Measurements from ENCODE around the gene IL15. TPM values are rescaled to one million over a fixed set of nuclear protein-coding genes. Genes with fewer than 3 reads are reported as not detected.

The IL15 gene
- total and polyA plus RNA-seq, 2 of the 8 experiments (the other 6 are each of a cell fraction or from before 2014, with no cell fraction given): 0.30 to 0.61 TPM

GRCh38 chr4:141771889-141772830 is 135.8 kb downstream of the IL15 start:
- Histone ChIP-seq H4K91ac (replicated peaks; ENCODE audit: insufficient read length, low read length) (no peak overlapping the region), H2BK20ac (ENCODE audit: low read length) (no peak overlapping the region), H3K23me2 (ENCODE audit: low read depth, low read length) (no peaks in the 10 kb centered on the region), H3K23ac (ENCODE audit: insufficient read length) (no peak overlapping the region), H3K27ac (ENCODE audit: low read depth, low read length) (no peak overlapping the region), H3K79me2 (ENCODE audit: control insufficient read depth in 1 of 2, insufficient read depth in 2 of 2, low read length in 2 of 2) (no peaks in the 10 kb centered on the region), H2BK15ac (ENCODE audit: low read length) (no peak overlapping the region), H2BK12ac (ENCODE audit: low read depth, low read length) (no peak overlapping the region), H3K18ac (ENCODE audit: extremely low read depth, low read length) (no peak overlapping the region), H3K4me3 (ENCODE audit: extremely low read depth in 1 of 4, insufficient read depth in 2 of 4, low read depth in 3 of 4, low read length in 4 of 4) (no peak overlapping the region), H3K27me3 (replicated peaks in 1 of 4; ENCODE audit: control insufficient read depth in 3 of 4, extremely low read depth in 1 of 4, insufficient read depth in 3 of 4, low read length in 3 of 4) (no peaks in the 10 kb centered on the region), H3K9me3 (ENCODE audit: insufficient read depth in 2 of 2, low read depth in 1 of 2, low read length in 1 of 2) (no peaks in the 10 kb centered on the region; a peak in 1 of 4 replicates), H2BK120ac (replicated peaks; ENCODE audit: low read depth, low read length) (no peak overlapping the region), H2AK5ac (ENCODE audit: low read depth, low read length) (no peak overlapping the region), H3K4me1 (replicated peaks in 1 of 4; ENCODE audit: control insufficient read depth in 3 of 4, insufficient read depth in 4 of 4, low read length in 3 of 4) (peaks cover 0 to 4% (median 1%) of the 10 kb centered on the region in 4 experiments; a peak in 2 of 7 replicates), H2AFZ (ENCODE audit: low read length) (no peak overlapping the region), H3K9ac (replicated peaks in 1 of 4; ENCODE audit: extremely low read depth in 1 of 4, low read depth in 3 of 4, low read length in 3 of 4) (no peak overlapping the region), H3K56ac (replicated peaks; ENCODE audit: insufficient read length, low read depth, low read length) (no peak overlapping the region), H3K14ac (ENCODE audit: insufficient read length) (no peak overlapping the region), H3K4ac (replicated peaks; ENCODE audit: insufficient read length, low read depth, low read length) (no peak overlapping the region), H4K20me1 (replicated peaks in 1 of 2; ENCODE audit: control insufficient read depth in 1 of 2, insufficient read depth in 2 of 2, low read length in 2 of 2) (no peaks in the 10 kb centered on the region), H4K5ac (ENCODE audit: insufficient read length, low read depth, low read length) (no peak overlapping the region), H2BK5ac (ENCODE audit: low read depth, low read length) (no peak overlapping the region), H3K4me2 (ENCODE audit: insufficient read depth in 1 of 2, low read depth in 2 of 2, low read length in 2 of 2) (no peak overlapping the region), H4K8ac (ENCODE audit: extremely low read depth, insufficient read depth, low read length) (no peak overlapping the region), H3K36me3 (ENCODE audit: control insufficient read depth in 2 of 4, insufficient read depth in 4 of 4, low read length in 3 of 4) (no peaks in the 10 kb centered on the region), H3K79me1 (ENCODE audit: low read depth, low read length) (no peaks in the 10 kb centered on the region)
- CTCF ChIA-PET (ENCODE audit: partially characterized antibody): interaction anchor here (0.6 kb wide), 2 partner anchors 29 to 36 kb away, joined by 3 to 4 read pairs; no protein-coding TSS in a partner anchor
- POLR2A ChIA-PET (ENCODE audit: partially characterized antibody): no interaction called here
- FAIRE-seq (no peak), DNase-seq (ENCODE audit: low read depth in 1 of 2, low spot score in 2 of 2) (no peak)
- 86% methylated on average over 8 of the region's 10 CpGs; no CpG with 5 or more reads in 1 of the 2 experiments for WGBS, 2 experiments (ENCODE audit: extremely low coverage in 1 of 2, insufficient coverage in 1 of 2, insufficient read length in 1 of 2, insufficient replicate concordance in 2 of 2, low coverage in 1 of 2, low lambda C conversion rate in 2 of 2, missing lambda C conversion rate in 1 of 2)
- TF ChIP-seq TAF7 (optimal IDR thresholded peaks at IDR 0.05; ENCODE audit: borderline replicate concordance, low read depth, low read length) (no peak), EGR1 (IDR thresholded peaks at IDR 0.05; ENCODE audit: borderline replicate concordance, low read depth, low read length) (no peak), ATF3 (IDR thresholded peaks at IDR 0.05; ENCODE audit: insufficient read depth, low read depth, low read length) (no peak), MAFK (IDR thresholded peaks at IDR 0.05; ENCODE audit: low read depth, low read length) (no peak)

All from H1 (cell line).